Jurkat, Clone E6-1 (cell line): ENCODE data around the gene HS6ST2.

Experiments used
- DNase-seq: peaks from one replicate; pipeline ENCODE4 v3.0.0-alpha.2; 2011; ENCODE audit warnings: low read depth, low spot score
- H3K4me3 ChIP-seq: 2 replicates; pipeline ENCODE4 v1.5.1; 2011; ENCODE audit warnings: mild to moderate bottlenecking, low read length, control low read depth, moderate library complexity

The HS6ST2 gene

DNA sequence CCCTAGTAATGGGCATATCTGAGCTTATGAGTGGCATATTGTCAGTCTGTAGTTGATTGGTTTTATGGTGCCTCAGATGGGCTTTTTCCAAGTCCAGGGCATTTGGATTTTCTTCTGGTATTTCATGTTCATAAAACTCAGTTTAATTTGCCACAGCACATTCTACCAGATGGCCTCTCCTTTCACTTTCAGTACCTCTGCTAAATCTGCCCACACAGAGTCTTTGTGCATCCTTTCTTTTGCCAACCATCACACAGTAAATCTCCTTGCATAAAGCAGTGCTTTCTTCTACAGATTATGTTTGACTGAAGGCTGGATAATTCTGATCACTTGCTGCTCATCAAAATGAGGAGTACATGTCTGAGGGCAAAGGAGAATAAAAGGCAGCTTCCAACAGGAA, 98.2 kb downstream of the HS6ST2 start:
- DNase-seq: no peak
- H3K4me3 ChIP-seq: no peak overlapping the region

DNA sequence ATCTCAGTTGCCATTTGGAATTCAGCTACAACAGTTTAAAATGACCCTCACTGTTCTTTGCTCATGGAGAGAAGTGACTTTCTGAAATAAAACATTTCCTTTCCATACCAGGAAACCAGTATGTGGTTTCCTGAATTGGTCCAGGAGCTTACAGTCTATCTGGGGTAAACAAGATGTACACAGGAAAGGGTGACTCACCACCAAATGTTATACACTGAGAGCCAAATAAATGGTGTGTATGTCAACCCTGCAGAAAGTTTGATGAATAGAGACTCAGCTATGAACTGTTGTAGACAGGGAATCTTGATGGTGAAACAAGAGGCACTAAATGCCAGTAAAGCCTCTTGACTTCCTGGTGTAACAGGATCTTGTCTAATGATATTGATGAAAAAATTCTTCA, 100.4 kb downstream of the HS6ST2 start:
- no peak for DNase-seq
- no peak overlapping the region for H3K4me3 ChIP-seq

DNA sequence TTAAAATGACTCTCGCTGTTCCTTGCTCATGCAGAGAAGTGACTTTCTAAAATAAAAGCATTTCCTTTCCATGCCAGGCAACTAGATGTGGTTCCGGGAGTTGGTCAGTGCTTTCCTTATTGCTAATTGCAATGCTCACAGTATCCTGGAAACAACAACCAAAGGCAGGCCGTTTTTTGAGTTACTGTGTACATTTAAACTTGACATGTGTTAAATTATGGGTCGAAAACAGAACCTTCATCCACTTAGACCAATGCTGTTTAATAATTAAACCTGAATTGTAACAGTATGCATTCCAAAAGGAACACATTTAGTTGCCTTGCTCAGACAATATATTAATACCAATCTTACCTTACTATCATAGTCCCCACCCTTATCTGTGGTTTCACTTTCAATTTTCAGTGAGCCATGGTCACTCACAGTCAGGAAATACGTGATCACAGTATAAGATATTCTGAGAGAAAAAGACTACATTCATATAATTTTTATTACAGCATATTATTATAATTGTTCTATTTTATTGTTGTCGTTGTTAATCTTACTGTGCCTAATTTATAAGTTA, 102.6 kb downstream of the HS6ST2 start:
- H3K4me3 ChIP-seq: no peak overlapping the region
- no peak for DNase-seq

DNA sequence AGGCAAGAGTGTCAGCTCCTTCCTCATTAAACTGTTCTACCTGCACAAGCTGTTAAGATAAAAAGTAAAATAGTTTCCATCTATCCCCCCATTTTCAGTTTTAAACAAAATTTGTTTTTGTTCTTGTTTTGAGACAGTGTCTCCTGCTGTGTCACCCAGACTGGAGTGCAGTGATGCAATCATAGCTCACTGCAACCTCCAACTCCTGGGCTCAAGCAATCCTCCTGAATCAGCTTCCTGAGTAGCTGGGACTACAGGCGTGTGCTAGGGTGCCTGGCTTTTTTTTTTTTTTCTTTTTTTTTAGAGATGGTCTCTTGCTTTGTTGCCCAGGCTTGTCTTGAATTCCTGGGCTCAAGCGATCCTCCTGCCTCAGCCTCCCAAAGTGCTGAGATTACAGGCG, 105.4 kb downstream of the HS6ST2 start:
- no peak overlapping the region for H3K4me3 ChIP-seq
- no peak for DNase-seq

DNA sequence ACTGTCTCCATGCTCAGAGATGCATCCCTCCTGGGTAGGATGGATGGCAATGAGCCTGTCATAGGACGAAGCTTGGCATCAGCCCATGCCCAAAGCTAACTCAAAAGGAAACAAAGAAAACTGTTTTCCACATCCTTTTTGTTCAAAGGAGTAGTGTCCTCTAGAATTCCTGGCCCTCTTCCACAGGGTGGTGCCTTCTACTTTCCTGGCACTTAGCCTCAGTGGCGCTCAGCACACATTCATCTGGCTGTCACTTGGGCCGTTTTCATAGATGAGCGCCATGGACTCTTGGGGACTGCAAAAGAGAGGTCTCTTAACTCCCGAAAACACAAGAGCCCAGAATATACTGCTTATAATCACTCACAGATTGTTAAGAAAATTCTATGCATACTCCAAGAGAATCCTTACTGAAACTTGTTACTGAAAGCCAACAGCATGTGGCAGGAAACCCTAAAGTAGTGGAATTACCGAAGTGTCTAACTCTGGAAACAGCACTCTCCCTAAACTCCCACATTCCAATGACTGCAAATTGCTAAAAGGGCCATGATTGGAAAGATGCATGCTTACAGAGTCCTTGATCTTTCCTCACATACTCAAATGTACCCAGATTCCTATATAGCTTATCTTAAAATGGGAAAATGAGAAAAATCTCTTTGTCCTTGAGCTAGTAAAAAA, 110.0 kb downstream of the HS6ST2 start:
- H3K4me3 ChIP-seq: no peak overlapping the region

DNA sequence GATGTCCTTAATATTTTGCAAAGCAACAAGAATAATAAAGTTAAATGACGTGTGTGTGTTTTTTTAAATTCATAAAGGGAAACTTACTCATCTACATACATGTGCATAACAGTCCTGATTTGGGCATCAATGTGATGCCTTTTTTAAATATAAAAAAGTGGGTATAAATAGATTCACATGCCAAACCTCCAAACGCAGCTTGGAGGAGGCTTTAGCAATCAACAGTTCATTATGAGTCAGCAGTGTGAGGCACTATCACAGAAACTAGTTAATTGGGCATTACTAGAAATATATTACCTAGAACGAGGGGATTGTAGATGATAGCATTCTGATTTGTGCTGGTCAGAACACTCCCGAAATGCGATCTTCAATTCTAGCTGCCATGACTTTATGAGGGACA, 115.1 kb downstream of the HS6ST2 start:
- no peak overlapping the region for H3K4me3 ChIP-seq
- no peak for DNase-seq

More for the DNA sequence above, 110.0 kb downstream of the HS6ST2 start:
- no peak for DNase-seq

DNA sequence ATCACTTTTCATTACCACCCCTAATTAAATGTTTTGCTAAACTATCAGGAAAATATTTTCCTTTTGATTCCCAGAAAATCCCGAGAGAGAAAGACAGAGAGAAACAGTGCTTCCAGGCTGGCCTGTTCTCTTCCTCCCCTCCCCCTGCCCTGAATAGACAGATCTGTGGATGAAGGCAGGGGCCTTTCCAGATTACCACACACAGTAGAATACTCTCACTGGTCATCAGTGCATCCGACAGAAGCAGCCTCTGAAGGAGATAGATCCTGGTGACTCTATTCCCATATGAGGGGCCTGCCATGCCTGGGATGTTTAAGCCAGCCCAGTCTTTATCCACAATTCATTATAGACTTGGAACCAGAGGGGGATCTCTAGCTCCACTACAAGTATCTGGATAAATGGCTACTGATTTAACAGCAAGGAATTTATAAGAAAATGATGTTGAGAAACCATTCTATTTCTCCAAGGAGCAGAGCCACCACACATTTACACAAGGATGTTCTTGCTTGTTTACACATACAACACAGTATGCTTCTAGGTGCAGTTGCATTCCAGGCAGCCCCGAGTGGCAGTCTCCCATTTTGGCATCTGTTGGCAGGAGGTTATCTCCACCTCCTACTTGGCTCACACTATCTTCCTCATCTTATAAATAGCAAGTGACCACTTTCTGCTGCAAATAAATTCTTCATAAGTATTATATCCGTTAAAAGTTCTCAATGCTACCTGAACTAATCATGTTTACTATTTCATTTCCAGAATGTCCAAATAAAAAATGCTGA, 115.8 kb downstream of the HS6ST2 start:
- no peak for DNase-seq
- H3K4me3 ChIP-seq: no peak overlapping the region

DNA sequence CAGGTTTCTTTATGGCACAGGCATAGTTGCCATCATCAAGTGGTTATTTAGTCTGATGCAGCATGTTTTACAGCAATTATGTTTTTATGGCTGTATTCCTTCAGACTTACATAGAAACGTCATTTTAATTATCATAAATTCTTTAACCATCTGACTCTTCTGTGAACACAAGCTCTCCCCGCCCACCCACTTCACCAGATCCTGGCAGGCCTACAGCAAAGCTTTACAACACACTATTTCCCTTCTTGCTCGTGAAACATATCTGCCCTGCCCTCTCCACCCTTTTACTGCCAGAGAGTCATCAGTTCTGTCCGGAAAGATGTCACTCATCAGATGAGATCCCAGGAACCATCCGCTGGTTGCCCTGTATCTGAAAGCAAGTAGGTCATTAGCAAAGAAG, 120.5 kb downstream of the HS6ST2 start:
- DNase-seq: no peak
- H3K4me3 ChIP-seq: no peak overlapping the region

DNA sequence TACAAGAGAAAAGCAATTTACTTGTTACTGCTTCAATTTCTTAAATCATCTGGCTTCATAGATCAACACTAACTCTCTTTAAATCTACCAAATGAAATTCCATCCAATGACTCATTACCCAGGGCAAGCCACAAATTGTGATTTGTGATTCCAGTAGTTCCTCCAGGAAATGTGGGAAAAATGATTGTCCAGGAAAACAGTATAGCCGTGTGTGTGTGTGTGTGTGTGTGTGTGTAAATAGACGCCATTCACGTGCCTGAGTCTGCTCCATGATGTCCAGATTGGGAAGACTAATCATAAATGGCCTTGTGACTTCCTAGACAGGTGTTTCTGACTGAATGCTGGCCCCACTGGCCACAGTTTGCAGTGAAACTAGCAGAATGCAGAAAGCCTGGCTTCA, 121.3 kb downstream of the HS6ST2 start:
- DNase-seq: no peak

DNA sequence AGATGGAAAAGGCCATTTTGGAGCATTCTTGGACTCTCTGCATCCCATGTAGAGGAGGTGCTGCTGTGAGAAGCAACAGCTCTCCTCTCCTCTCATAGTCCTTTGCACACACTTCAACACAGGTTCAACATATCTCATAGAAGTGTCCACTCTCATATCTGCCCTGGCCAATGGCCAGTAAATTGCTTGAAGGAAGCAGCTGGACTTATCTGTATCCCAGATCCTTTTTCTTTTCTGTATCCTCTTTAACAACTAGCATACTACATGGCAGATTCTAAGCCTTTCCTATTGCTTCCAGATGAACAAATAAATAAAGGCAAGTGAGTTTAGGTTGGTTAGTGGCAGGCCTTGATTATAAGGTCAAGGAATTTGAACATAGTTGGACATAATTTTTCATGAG, 122.0 kb downstream of the HS6ST2 start:
- no peak for DNase-seq
- H3K4me3 ChIP-seq: no peak overlapping the region

More for the DNA sequence above, 121.3 kb downstream of the HS6ST2 start:
- no peak overlapping the region for H3K4me3 ChIP-seq

DNA sequence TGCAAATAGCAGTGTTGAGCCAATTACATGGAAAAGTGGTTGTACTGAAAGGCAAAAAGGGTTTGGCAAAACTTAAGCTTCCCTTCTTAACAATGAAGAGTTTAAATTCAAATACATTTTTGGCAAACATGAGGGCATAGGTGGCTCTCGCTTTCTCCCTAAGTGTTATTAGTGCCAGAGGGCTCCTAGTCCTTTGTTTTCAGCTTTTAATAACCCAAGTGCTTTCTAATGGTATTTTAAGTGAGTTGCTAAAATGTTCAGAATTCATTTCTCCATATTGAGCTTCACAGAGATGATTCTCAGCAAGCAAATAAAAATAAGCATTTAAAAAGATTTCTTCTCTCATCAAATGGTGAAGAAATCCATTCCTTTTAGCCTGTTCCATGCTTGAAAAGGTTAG, 123.7 kb downstream of the HS6ST2 start:
- H3K4me3 ChIP-seq: no peak overlapping the region
- no peak for DNase-seq

DNA sequence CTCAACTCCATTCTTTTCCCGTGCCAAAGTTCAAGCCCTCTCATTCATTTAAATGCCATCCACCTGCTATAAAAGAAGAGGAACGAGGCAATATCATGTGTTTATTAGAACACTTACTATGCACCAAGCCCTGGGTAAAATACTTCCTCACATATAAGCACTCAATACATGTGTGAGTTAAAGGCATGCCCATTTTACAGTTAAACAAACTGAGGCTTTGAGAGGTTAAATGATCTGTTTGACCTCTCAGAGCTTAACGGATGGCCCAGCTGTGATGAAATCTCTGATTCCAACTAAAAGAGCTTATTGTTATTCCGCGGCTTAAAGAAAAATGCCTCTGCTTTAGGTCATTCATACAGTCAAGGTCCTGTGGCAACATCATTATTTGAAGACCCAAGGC, 124.3 kb downstream of the HS6ST2 start:
- no peak overlapping the region for H3K4me3 ChIP-seq
- DNase-seq: no peak

DNA sequence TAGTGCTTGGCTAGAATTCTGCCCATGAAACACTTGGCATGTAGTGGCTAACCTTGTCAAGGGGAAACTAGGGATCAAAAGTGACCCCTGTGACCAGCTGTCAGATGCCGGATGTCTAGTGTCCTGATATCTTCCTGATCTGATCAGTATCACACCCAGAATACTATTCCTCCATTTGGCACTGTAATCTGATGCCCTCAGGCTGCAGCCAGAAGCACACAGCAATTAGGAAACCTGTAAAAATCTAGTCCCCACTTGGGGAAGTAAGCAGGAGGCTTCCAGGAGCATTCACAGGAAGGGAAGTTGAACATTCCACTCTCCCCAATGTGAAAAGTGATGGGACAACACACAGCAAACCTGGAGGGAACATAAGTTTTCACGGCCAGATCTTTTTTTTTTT, 125.1 kb downstream of the HS6ST2 start:
- DNase-seq: no peak
- H3K4me3 ChIP-seq: no peak overlapping the region

DNA sequence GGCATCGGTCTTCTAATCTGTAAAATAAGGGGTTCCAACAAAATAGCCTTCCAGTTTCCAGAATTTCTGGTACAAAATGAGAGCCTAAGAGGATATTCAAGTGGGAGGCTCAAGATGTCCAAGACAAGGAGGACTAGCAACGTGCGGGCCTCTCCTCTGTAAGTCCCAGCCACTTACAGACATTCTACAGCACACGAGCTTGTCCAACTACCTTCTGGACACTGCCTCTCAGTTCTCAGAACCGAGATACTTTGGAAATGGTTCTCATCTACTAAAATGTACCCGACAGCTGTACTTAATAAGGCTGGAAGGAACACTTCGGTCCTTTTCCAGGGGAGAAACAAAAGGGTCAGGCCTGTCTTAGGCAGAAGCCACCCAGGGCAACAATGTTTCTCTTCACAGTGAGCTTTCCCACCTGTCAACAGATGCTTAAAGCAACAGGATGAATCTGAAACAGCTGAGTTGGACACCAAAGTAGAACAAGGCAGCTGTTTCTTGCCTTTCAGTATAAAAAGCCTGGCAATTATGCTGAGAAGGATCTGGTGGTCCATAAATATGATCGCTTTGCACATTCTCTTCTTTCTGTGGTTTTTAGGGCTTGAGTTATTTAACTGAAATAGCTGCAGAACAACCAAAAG, 127.0 kb downstream of the HS6ST2 start:
- H3K4me3 ChIP-seq: no peak overlapping the region
- no peak for DNase-seq

DNA sequence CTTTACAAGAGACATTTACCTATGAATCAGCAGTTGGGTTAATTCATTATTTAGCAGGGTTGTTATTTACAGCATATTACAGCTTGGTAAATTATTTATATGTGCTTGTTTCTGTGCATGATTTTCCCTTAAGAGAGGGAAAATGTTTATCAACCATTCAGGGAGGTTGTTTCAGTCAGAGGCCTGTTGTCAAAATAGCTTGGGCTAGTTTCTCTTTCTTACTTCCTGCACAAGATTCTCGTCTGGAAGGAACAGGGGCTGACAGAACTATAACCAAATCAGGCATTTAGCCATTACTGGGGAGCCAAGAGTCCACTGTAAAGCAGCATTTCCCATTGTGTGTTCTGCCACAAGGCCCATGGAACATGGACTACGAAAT, 135.8 kb downstream of the HS6ST2 start:
- DNase-seq: no peak
- H3K4me3 ChIP-seq: no peak overlapping the region

DNA sequence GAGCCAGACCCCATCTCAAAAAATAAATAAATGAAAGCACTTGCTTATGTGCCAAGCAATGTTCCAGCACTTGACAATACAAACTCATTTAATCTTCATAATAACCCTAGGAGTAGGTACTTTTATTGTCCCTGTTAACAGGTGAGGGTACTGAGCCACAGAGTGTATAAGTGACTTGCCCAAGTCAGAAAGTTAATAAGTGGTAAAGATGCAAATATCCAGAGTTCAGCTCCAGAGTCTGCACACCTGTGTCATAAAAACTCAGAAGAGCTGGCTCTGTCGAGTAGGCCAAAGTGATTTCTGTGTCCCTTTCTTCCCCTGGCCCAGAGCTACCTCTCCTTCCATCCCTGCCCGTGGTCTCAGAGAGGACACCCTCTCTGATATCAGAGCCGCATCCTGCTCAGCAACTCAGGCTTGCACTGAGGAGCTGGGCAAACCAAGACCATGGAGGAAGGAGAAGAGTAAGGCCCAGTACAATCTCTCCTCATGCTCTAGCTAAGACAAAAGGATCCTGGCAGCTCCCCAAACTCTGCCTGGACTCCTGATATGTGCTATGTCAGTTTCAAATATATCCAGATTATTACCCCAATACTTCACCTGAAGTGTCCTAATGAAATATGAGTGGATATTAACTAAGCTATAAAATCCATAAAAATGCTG, 136.3 kb downstream of the HS6ST2 start:
- no peak for DNase-seq
- no peak overlapping the region for H3K4me3 ChIP-seq

DNA sequence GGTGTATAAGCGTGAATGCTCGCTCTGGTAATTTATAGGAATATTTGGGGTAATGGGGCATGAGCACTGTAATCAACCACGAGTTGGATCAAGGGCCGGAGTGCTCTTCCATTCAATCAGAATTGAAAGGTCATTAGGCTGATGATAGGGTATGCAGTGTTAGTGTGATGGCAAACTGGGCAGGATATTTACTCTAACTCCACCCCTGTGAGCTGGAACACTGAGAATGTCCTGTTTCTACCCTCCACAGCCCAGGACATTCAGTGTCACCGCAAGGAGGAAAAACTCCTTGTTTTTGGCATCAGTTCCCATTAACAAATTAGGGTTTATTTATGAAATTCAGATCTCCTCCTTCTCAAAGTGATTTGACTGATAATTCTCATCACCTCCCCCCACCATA, 137.8 kb downstream of the HS6ST2 start:
- H3K4me3 ChIP-seq: no peak overlapping the region

DNA sequence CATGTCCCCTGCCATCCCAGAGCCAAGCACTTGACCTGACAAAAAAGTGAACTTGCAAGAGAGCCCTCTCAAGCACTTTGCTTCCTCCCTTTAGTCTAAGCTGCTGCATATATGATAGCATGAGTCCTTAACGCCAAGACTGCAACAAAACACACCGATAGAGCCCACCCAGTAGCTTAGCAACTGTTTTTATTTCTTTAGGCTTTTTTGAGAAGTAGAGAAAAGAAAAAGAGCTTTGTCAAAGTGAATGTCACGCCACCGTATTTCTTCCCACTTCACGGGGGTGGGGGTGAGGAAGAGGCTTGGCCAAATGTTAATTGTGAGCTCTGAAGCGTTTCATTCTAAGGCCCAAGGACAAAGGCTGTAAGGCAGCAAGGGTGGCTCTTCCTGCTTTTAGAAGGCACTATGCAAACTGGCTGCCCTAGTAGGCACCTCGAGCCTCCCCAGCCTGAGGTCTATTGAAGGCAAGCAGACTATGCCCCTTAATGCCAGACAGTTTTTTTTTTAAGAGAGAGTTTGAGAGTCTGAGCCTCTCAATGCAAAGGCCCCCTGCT, 138.6 kb downstream of the HS6ST2 start:
- no peak overlapping the region for H3K4me3 ChIP-seq

More for the DNA sequence above, 137.8 kb downstream of the HS6ST2 start:
- DNase-seq: no peak

DNA sequence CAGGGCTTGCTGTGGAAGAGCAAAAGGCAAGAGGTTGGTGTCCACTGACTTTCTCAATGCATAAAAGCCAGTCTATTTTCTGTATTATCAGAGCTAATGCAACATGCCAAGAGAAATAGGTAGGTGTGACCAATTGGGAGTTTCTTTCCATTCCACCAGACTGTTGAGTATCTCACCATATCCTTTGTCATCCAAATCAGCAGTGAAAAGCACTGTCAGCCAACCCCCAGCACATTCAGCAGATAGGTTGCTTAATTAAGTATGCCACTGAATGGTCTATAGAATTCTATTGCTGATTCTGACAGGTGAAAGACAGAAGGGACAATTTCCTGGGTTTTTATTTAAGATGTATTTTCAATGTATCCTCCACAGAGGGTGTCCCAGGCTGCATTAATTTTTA, 139.8 kb downstream of the HS6ST2 start:
- no peak overlapping the region for H3K4me3 ChIP-seq
- no peak for DNase-seq

More for the DNA sequence above, 138.6 kb downstream of the HS6ST2 start:
- no peak for DNase-seq
